GM10248 (cell line): ENCODE measurements around the gene KSR1.

Experiments used
- CTCF ChIA-PET: fragments of 300-600 bp; sonication (Branson Sonifier 250); formaldehyde crosslinking; extraction: SDS; loops from one replicate; lab custom pipeline; 2021; ENCODE audit warnings: antibody characterized with exemption; lab: Yijun Ruan, JAX
- POLR2A ChIA-PET: fragments of 350-650 bp; sonication (Branson Sonifier 250); formaldehyde crosslinking; extraction: SDS; loops from one replicate; lab custom pipeline; 2020; ENCODE audit warnings: antibody characterized with exemption; lab: Yijun Ruan, JAX
- DNase-seq: peaks from one replicate; pipeline ENCODE4 v3.0.0; 2012; ENCODE audit errors: extremely low spot score
- TF ChIP-seq, protein P1 (sequence below): IDR thresholded peaks from 2 replicates; pipeline ENCODE4 v1.5.1; 2012; ENCODE audit warnings: mild to moderate bottlenecking, low read depth; ENCODE audit errors: extremely low read depth, missing control alignments, control extremely low read depth

Gene KSR1

DNA sequence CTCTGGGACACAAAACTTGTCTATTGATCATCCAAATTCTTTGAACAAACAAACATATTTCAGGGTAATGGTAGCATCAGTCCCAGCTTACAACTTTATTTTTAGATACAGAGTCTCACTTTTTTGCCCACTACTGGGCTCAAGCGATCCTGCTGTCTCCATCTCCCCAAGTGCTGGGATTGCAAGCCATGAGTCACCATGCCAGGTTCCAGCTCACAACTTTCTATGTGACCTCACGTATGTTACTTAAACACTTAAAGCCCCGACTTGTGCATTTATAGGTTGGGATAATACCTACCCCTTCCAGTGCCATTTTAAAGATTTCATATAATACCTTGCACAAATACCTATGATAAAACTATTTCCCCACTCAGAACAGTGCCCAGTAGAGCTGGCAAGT, 42.0 kb upstream of the KSR1 start:
- TF ChIP-seq, protein P1, sequence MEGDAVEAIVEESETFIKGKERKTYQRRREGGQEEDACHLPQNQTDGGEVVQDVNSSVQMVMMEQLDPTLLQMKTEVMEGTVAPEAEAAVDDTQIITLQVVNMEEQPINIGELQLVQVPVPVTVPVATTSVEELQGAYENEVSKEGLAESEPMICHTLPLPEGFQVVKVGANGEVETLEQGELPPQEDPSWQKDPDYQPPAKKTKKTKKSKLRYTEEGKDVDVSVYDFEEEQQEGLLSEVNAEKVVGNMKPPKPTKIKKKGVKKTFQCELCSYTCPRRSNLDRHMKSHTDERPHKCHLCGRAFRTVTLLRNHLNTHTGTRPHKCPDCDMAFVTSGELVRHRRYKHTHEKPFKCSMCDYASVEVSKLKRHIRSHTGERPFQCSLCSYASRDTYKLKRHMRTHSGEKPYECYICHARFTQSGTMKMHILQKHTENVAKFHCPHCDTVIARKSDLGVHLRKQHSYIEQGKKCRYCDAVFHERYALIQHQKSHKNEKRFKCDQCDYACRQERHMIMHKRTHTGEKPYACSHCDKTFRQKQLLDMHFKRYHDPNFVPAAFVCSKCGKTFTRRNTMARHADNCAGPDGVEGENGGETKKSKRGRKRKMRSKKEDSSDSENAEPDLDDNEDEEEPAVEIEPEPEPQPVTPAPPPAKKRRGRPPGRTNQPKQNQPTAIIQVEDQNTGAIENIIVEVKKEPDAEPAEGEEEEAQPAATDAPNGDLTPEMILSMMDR = no peak
- CTCF ChIA-PET = interaction anchor here (1.8 to 2.7 kb wide), 3 partner anchors 33 to 188 kb away, joined by 6 to 10 read pairs (median 7); no protein-coding TSS in a partner anchor
- no peak for DNase-seq
- POLR2A ChIA-PET = no interaction called here

DNA sequence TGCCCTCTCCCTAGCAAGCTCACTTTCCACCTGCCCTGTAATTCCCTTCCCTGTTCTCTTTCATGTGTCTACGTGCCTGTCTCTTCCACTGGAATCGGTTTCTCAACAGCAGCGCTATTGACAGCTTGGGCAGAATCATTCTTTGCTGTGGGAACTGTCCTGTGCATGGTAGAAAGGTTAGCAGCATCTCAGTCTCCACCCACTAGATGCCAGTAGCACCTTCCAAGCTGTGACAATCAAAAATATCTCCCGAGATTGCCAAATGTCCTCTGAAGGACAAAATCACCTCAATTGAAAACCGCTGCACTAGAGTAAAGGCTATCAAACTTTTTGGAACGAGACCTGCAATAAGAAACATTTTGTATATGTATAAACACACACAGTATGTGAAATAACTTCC, 41.6 kb upstream of the KSR1 start:
- DNase-seq = no peak
- CTCF ChIA-PET = interaction anchor here (2.6 to 2.7 kb wide), 2 partner anchors 34 to 177 kb away, joined by 6 to 10 read pairs; no protein-coding TSS in a partner anchor
- TF ChIP-seq, protein P1 = no peak
- POLR2A ChIA-PET = no interaction called here

DNA sequence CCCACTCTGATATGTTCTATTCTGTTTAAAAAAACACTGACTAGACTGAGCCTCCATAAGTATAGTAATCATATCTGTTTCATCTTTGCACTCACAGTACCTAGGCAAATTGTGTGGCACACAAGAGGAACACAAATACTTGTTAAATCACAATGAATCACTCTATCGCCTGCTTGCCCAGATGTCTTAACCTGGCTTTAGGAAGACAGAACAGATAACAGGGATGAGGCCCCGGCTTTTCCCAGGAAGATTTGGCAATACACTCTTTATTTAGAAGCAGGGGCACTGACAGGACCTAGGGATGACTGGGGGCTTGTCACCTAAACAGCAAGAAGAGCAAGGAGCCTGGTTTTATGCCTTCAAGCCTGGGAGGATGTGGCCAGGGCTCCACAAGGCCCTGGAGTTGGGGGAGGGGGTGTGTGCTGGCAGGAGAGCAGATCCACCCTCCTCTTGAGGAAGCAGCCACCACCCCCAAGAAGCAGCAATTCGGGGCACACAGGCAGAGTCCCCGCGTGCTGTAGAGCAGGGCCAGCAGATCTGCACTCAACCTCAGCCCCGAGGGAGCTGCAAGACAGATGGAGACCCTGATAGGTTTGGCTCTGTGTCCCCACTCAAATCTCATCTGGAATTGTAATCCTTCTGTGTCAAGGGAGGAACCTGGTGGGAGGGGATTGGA, 41.0 kb upstream of the KSR1 start:
- TF ChIP-seq, protein P1 = no peak
- POLR2A ChIA-PET = no interaction called here

DNA sequence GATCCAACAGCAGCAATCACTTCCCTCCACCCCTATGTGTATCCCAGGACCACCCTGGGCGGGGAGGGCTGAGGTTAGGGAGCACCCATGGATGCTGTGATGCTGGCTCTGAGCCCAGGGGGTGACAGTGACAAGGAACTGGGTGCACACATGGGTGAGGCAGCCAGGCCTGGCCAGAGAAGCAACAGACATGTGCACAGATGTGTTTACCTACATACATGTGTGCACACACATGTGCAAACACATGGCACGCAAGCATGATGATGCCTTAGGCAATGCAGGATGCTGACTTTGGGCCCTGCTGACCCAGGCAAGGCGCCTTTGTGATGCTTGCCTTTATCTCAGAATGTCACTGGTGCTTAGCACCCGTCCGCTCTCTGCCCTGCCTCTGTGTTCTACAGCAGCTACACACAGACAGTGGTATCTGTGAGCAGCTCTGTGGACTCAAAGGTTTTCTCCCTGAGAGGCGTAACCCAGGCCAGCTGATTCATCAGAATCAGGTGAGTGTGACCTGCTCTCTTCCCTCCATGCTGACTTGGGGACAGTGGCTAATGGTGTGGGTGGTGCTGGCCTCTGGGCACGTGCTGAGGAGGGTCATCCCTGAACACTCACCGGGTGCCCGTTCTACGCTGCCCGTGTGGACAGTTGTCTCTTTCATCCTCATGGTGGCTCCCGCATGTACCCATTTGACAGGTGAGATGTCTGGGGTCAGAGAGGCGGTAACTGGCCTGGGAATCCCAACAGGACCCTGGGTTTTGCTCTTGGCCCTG, 38.5 kb upstream of the KSR1 start:
- ChIA-PET POLR2A (no interaction called here), CTCF (interaction anchor here (1.3 kb wide), 1 partner anchor 11 kb away, joined by 3 read pairs; no protein-coding TSS in a partner anchor)
- no peak for DNase-seq
- TF ChIP-seq, protein P1 = no peak

More for the DNA sequence above, 41.0 kb upstream of the KSR1 start:
- no peak for DNase-seq
- CTCF ChIA-PET = no interaction called here

DNA sequence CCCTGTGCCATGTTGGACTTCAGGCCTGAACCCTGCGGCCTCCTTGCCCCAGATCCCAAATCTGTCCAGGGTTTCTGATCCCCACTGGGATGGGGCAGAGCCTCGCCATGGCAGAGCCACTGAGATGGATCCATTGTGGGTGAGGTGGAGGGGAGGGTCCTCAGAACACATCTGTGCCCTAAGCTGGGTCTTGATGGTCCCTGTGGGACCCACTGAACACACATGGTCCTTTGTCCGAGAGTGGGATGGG, 38.0 kb upstream of the KSR1 start:
- no peak for DNase-seq
- TF ChIP-seq, protein P1 = no peak
- ChIA-PET CTCF (no interaction called here), POLR2A (no interaction called here)

DNA sequence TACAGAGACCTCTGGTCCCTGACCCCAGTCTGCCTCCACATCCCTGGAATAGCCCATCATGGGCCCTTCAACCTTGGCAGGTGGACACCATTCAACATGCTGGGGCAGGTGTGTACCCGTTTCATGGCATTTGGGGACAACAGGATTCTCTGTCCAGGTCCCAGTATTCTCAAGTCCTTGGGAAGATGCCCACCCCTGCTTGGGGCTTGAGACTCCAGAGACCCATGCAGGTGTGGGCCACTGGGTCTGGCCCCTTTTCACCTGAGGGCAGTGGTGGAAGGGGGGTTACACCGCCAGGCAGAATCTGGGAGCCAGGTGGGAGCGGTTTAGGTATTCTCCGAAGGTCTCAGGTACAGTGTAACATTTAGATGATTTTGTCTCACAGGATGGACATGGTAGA, 37.1 kb upstream of the KSR1 start:
- POLR2A ChIA-PET = no interaction called here
- DNase-seq = no peak
- TF ChIP-seq, protein P1 = no peak
- CTCF ChIA-PET = no interaction called here
